Subcutaneous adipose tissue (tissue), 4 donors: Measurements from ENCODE around the gene LHFPL2. TPM values are rescaled to one million over a fixed set of nuclear protein-coding genes. Genes with fewer than 3 reads are reported as not detected.

ENCODE experiments used
- CTCF ChIP-seq: fragments of 450-650 bp; IDR thresholded peaks from one replicate; pipeline ENCODE4 v1.5.1; 2016; ENCODE audit warnings: low read depth, mild to moderate bottlenecking, control low read depth, antibody characterized with exemption, moderate library complexity
- total RNA-seq, 4 donors: library from RNA; depleted of rRNA; stranded (reverse); fragments of >200 nt; gene quantifications; one replicate each; pipeline ENCODE4 v1.1.0, GENCODE V29; 2016

Gene LHFPL2
- total RNA-seq, 4 donors from 2014 or later = 18.5 to 104 (median 30.0) TPM

GRCh38 chr5:78513441-78513840 lies 135.1 kb downstream of the LHFPL2 start:
- no peak for TF ChIP-seq CTCF

- TF ChIP-seq CTCF = no peak
These were observed 136.1 kb downstream of the LHFPL2 start for GRCh38 chr5:78512435-78512834.

- no peak for TF ChIP-seq CTCF
These were observed 137.3 kb downstream of the LHFPL2 start for GRCh38 chr5:78511121-78511906.

GRCh38 chr5:78509884-78510769 lies 138.4 kb downstream of the LHFPL2 start:
- TF ChIP-seq CTCF = no peak

- TF ChIP-seq CTCF = no peak
These were observed 139.3 kb downstream of the LHFPL2 start for GRCh38 chr5:78509145-78509865.

GRCh38 chr5:78508186-78508765 lies 140.3 kb downstream of the LHFPL2 start:
- TF ChIP-seq CTCF = no peak
